ENCODE data around the gene PER1.

The PER1 gene

DNA sequence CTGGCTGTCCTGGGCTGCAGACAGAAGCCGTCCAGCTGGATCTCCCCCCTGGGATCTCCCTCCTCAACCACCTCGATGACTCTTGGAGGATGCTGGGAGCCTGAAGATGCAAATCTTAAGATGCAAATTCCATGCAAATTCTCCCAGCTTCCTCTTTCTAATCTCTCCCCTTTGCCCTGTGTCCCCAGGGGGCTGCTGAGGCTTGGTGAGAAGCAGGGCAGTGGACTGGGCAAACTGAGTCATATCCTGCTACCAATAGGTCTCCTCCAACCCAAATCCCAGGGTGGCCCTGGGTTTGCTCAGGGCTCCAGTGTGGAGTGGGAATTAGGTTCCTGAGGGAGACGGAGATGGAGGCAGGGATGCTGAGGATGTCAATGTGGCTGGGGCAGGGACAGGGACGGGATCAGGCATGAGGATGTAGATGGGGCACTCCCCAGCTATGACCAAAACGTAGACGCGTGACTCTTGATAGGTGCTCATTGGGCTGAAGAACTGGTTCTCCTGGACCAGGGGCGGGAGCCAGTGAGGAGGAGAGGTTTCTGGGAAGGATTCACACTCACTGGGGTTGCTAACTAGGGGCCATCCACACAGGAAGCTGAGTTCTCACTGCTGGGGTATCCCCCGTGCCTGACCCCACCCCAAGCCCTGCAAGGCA, 61.0 kb downstream of the PER1 start:
- no peak for DNase-seq
